H1 (cell line): ENCODE results near the gene TECR. TPM values are rescaled to one million over a fixed set of nuclear protein-coding genes. Genes with fewer than 3 reads are reported as not detected.
"Not testable (repeated sequence)": the region's sequence is repeated elsewhere in the genome, so short reads cannot be mapped to it uniquely, and the experiment has no call there.

ENCODE experiments used
- CTCF ChIA-PET: fragments of 300-600 bp; sonication (Branson Sonifier 250); formaldehyde crosslinking; loops from one replicate; lab custom pipeline; 2021; ENCODE audit not compliant: partially characterized antibody; lab: Charles Lee
- POLR2A ChIA-PET: fragments of 300-600 bp; sonication (Branson Sonifier 250); formaldehyde crosslinking; loops from one replicate; lab custom pipeline; 2021; ENCODE audit warnings: inconsistent platforms; ENCODE audit not compliant: partially characterized antibody; lab: Charles Lee
- DNase-seq, 2 experiments: peaks; one replicate each; pipeline versions ENCODE4 v3.0.0 to v3.0.0-alpha.2; 2010 to 2022; ENCODE audit warnings: low spot score in 2 of 2, low read depth in 1 of 2, mixed read lengths in 1 of 2
- FAIRE-seq: peaks from 2 replicates; lab custom pipeline; 2011; peaks lifted over from hg19 to GRCh38; lab: Jason Lieb, UNC
- H2AFZ ChIP-seq: 2 replicates; pipeline ENCODE4 v1.8.1; 2012; ENCODE audit warnings: low read length, inconsistent platforms
- H2AK5ac ChIP-seq: 2 replicates; pipeline ENCODE4 v1.6.1; 2013; ENCODE audit warnings: low read depth, low read length
- H2BK120ac ChIP-seq: replicated peaks from 2 replicates; pipeline ENCODE3; 2013; ENCODE audit warnings: low read depth, low read length, inconsistent platforms
- H2BK12ac ChIP-seq: 2 replicates; pipeline ENCODE4 v1.6.1; 2013; ENCODE audit warnings: low read depth, low read length
- H2BK15ac ChIP-seq: 2 replicates; pipeline ENCODE4 v1.6.1; 2013; ENCODE audit warnings: low read length
- H2BK20ac ChIP-seq: 2 replicates; pipeline ENCODE4 v1.6.1; 2013; ENCODE audit warnings: low read length
- H2BK5ac ChIP-seq: 2 replicates; pipeline ENCODE4 v1.6.1; 2013; ENCODE audit warnings: low read depth, low read length
- H3K14ac ChIP-seq: 2 replicates; pipeline ENCODE4 v1.6.1; 2013; ENCODE audit warnings: inconsistent platforms; ENCODE audit not compliant: insufficient read length
- H3K18ac ChIP-seq: 2 replicates; pipeline ENCODE4 v1.6.1; 2013; ENCODE audit warnings: low read length; ENCODE audit errors: extremely low read depth
- H3K23ac ChIP-seq: 2 replicates; pipeline ENCODE4 v1.6.1; 2013; ENCODE audit warnings: inconsistent platforms; ENCODE audit not compliant: insufficient read length
- H3K23me2 ChIP-seq: 2 replicates; pipeline ENCODE4 v1.6.1; 2013; ENCODE audit warnings: low read depth, low read length
- H3K27ac ChIP-seq: 2 replicates; pipeline ENCODE4 v1.6.1; 2011; ENCODE audit warnings: low read depth, low read length, inconsistent platforms
- H3K27me3 ChIP-seq, 4 experiments: replicated peaks in 1 of 4; 1 replicate in 1 of 4; 2 replicates in 3 of 4; pipeline versions ENCODE4 v1.6.1 to v1.8.1; 2011 to 2013; ENCODE audit warnings: low read length in 3 of 4, mild to moderate bottlenecking in 3 of 4, inconsistent platforms in 2 of 4, mixed read lengths in 2 of 4, moderate library complexity in 1 of 4; ENCODE audit not compliant: control insufficient read depth in 3 of 4, insufficient read depth in 3 of 4; ENCODE audit errors: extremely low read depth in 1 of 4
- H3K36me3 ChIP-seq, 4 experiments: 2 replicates each; pipeline versions ENCODE4 v1.6.1 to v1.8.1; 2011 to 2013; ENCODE audit warnings: mild to moderate bottlenecking in 4 of 4, low read length in 3 of 4, moderate library complexity in 2 of 4, control low read depth in 1 of 4, inconsistent platforms in 1 of 4; ENCODE audit not compliant: insufficient read depth in 4 of 4, control insufficient read depth in 2 of 4
- H3K4ac ChIP-seq: replicated peaks from 2 replicates; pipeline ENCODE3; 2013; ENCODE audit warnings: low read length, low read depth, mixed read lengths, inconsistent platforms; ENCODE audit not compliant: insufficient read length
- H3K4me1 ChIP-seq, 4 experiments: replicated peaks in 1 of 4; 1 replicate in 1 of 4; 2 replicates in 3 of 4; pipeline versions ENCODE4 v1.6.1 to v1.8.1; 2011 to 2013; ENCODE audit warnings: low read length in 3 of 4, inconsistent platforms in 2 of 4, mixed read lengths in 1 of 4; ENCODE audit not compliant: insufficient read depth in 4 of 4, control insufficient read depth in 3 of 4
- H3K4me2 ChIP-seq, 2 experiments: 2 replicates each; pipeline versions ENCODE4 v1.6.1 to v1.8.1; 2011 to 2013; ENCODE audit warnings: low read depth in 2 of 2, low read length in 2 of 2, control low read depth in 1 of 2, inconsistent platforms in 1 of 2, mild to moderate bottlenecking in 1 of 2; ENCODE audit not compliant: insufficient read depth in 1 of 2
- H3K4me3 ChIP-seq, 4 experiments: fragments of 200-600, 300-600 bp in 1 of 4; sonication (generic), shearing (Covaris generic), sonication (Bioruptor Twin) in 1 of 4; 2 replicates each; pipeline versions ENCODE4 v1.5.1 to v1.8.1; 2011 to 2016; ENCODE audit warnings: low read length in 4 of 4, low read depth in 3 of 4, control low read depth in 2 of 4, inconsistent platforms in 2 of 4, mild to moderate bottlenecking in 2 of 4, mixed read lengths in 1 of 4, moderate library complexity in 1 of 4; ENCODE audit not compliant: insufficient read depth in 2 of 4; ENCODE audit errors: extremely low read depth in 1 of 4
- H3K56ac ChIP-seq: replicated peaks from 2 replicates; pipeline ENCODE3; 2013; ENCODE audit warnings: low read depth, mild to moderate bottlenecking, mixed read lengths, low read length, inconsistent platforms; ENCODE audit not compliant: insufficient read length
- H3K79me1 ChIP-seq: 2 replicates; pipeline ENCODE4 v1.6.1; 2013; ENCODE audit warnings: low read depth, low read length, control low read depth
- H3K79me2 ChIP-seq, 2 experiments: 2 replicates each; pipeline versions ENCODE4 v1.6.1 to v1.8.1; 2012 to 2013; ENCODE audit warnings: low read length in 2 of 2, mild to moderate bottlenecking in 2 of 2, inconsistent platforms in 1 of 2; ENCODE audit not compliant: insufficient read depth in 2 of 2, control insufficient read depth in 1 of 2
- H3K9ac ChIP-seq, 4 experiments: replicated peaks in 1 of 4; 1 replicate in 1 of 4; 2 replicates in 3 of 4; pipeline versions ENCODE4 v1.6.1 to v1.8.1; 2011 to 2013; ENCODE audit warnings: low read depth in 3 of 4, low read length in 3 of 4, control low read depth in 2 of 4, mild to moderate bottlenecking in 2 of 4, moderate library complexity in 2 of 4, inconsistent platforms in 1 of 4; ENCODE audit errors: extremely low read depth in 1 of 4
- H3K9me3 ChIP-seq, 2 experiments: 2 replicates each; pipeline versions ENCODE4 v1.6.1 to v1.8.1; 2012 to 2013; ENCODE audit warnings: mild to moderate bottlenecking in 2 of 2, moderate library complexity in 2 of 2, control low read depth in 1 of 2, inconsistent platforms in 1 of 2, low read depth in 1 of 2, low read length in 1 of 2, mixed read lengths in 1 of 2; ENCODE audit not compliant: insufficient read depth in 2 of 2
- H4K20me1 ChIP-seq, 2 experiments: replicated peaks in 1 of 2; 2 replicates each; pipeline versions ENCODE3 to v1.8.1; 2011 to 2013; ENCODE audit warnings: inconsistent platforms in 2 of 2, low read length in 2 of 2, mild to moderate bottlenecking in 1 of 2; ENCODE audit not compliant: insufficient read depth in 2 of 2, control insufficient read depth in 1 of 2
- H4K5ac ChIP-seq: 2 replicates; pipeline ENCODE4 v1.6.1; 2013; ENCODE audit warnings: low read length, low read depth, mixed read lengths, inconsistent platforms; ENCODE audit not compliant: insufficient read length
- H4K8ac ChIP-seq: 2 replicates; pipeline ENCODE4 v1.8.0; 2013; ENCODE audit warnings: mild to moderate bottlenecking, moderate library complexity, low read length, inconsistent platforms; ENCODE audit not compliant: insufficient read depth; ENCODE audit errors: extremely low read depth
- H4K91ac ChIP-seq: replicated peaks from 2 replicates; pipeline ENCODE3; 2013; ENCODE audit warnings: low read length, mixed read lengths, inconsistent platforms; ENCODE audit not compliant: insufficient read length
- WGBS, 2 experiments: shearing (Covaris generic) in 1 of 2; methylation state at CpG; one replicate each; pipeline versions ENCODE4 v1.1.6 to v1.1.7; 2013 to 2015; ENCODE audit warnings: low lambda C conversion rate in 2 of 2, mixed read lengths in 2 of 2, inconsistent platforms in 1 of 2, low coverage in 1 of 2, missing lambda C conversion rate in 1 of 2; ENCODE audit not compliant: insufficient replicate concordance in 2 of 2, insufficient coverage in 1 of 2, insufficient read length in 1 of 2; ENCODE audit errors: extremely low coverage in 1 of 2, missing lambda C conversion rate in 1 of 2; 5-methylcytosine and 5-hydroxymethylcytosine counted together
- polyA plus RNA-seq, 7 experiments: library from polyadenylated mRNA; depleted of rRNA in 3 of 7; stranded (reverse) in 5 of 7; unstranded in 2 of 7; fragments of >200 nt in 5 of 7; fragments of 200-250 nt in 2 of 7; gene quantifications; 1 replicate in 5 of 7; 2 replicates in 1 of 7; 4 replicates in 1 of 7; pipeline versions ENCODE4 v1.2.1 to v1.2.3, GENCODE V29; 2011 to 2013; ENCODE audit warnings: missing spikeins in 2 of 7, mixed read lengths in 2 of 7
- total RNA-seq: library from RNA; stranded (reverse); fragmentation: NEBNext Ultra II Directional; extraction: Animal tissue kit (Norgen Biotek cat#: 25700); gene quantifications from 2 replicates; pipeline ENCODE4 v1.2.1, GENCODE V29; 2021

The TECR gene
- total and polyA plus RNA-seq, 2 of the 8 experiments (the other 6 are each of a cell fraction or from before 2014, with no cell fraction given): 172 to 405 TPM

- H3K9ac ChIP-seq, H3K36me3 ChIP-seq, H3K4me3 ChIP-seq, POLR2A ChIA-PET, H3K18ac ChIP-seq, H2BK20ac ChIP-seq, H4K5ac ChIP-seq, H2BK120ac ChIP-seq, H2BK12ac ChIP-seq, FAIRE-seq, H3K79me1 ChIP-seq, H2AK5ac ChIP-seq, H3K27ac ChIP-seq, H3K79me2 ChIP-seq, H4K91ac ChIP-seq, H4K8ac ChIP-seq, H3K27me3 ChIP-seq, DNase-seq, H3K9me3 ChIP-seq, H3K14ac ChIP-seq, H3K4ac ChIP-seq, H2BK5ac ChIP-seq, H3K23me2 ChIP-seq, H2BK15ac ChIP-seq, H3K4me2 ChIP-seq, H3K56ac ChIP-seq, H3K4me1 ChIP-seq, H3K23ac ChIP-seq, H2AFZ ChIP-seq: not testable (repeated sequence)
- peaks cover 3 to 12% of the 10 kb centered on the region in 2 experiments for H4K20me1 ChIP-seq
- WGBS, 2 experiments: 100% methylated on average over 2 of the region's 8 CpGs; no CpG with 5 or more reads in 1 of the 2 experiments
- CTCF ChIA-PET: interaction anchor here (0.7 to 2.1 kb wide), 8 partner anchors 10 to 52 kb away, joined by 3 to 10 read pairs (median 4); no protein-coding TSS in a partner anchor
Measured at GRCh38 chr19:14552006-14552360, 22.6 kb downstream of the TECR start.
